Suprapubic skin (tissue), 4 donors: ENCODE data around the gene UNC93B1.

Source experiments
- EP300 ChIP-seq: sonication (generic); formaldehyde crosslinking; IDR thresholded peaks from one replicate; pipeline ENCODE4 v1.6.1; 2017; ENCODE audit warnings: antibody characterized with exemption
- POLR2A ChIP-seq, 2 donors: fragments of 450-650 bp; IDR thresholded peaks; one replicate each; pipeline ENCODE4 v1.6.1; 2017; ENCODE audit warnings: antibody characterized with exemption in 2 of 2, mild to moderate bottlenecking in 2 of 2, moderate library complexity in 2 of 2
- POLR2AphosphoS5 ChIP-seq, 3 donors: sonication (generic); formaldehyde crosslinking; IDR thresholded peaks; one replicate each; pipeline ENCODE4 v1.6.1; 2017; ENCODE audit warnings: antibody characterized with exemption in 3 of 3
- TF ChIP-seq, protein P1 (sequence below), 2 donors: fragments of 200-600 bp in 1 of 2; fragments of 450-650 bp in 1 of 2; sonication (generic) in 1 of 2; IDR thresholded peaks; one replicate each; pipeline ENCODE4 v1.5.1; 2016 to 2019; ENCODE audit warnings: antibody characterized with exemption in 2 of 2, mild to moderate bottlenecking in 1 of 2, moderate library complexity in 1 of 2

DNA sequence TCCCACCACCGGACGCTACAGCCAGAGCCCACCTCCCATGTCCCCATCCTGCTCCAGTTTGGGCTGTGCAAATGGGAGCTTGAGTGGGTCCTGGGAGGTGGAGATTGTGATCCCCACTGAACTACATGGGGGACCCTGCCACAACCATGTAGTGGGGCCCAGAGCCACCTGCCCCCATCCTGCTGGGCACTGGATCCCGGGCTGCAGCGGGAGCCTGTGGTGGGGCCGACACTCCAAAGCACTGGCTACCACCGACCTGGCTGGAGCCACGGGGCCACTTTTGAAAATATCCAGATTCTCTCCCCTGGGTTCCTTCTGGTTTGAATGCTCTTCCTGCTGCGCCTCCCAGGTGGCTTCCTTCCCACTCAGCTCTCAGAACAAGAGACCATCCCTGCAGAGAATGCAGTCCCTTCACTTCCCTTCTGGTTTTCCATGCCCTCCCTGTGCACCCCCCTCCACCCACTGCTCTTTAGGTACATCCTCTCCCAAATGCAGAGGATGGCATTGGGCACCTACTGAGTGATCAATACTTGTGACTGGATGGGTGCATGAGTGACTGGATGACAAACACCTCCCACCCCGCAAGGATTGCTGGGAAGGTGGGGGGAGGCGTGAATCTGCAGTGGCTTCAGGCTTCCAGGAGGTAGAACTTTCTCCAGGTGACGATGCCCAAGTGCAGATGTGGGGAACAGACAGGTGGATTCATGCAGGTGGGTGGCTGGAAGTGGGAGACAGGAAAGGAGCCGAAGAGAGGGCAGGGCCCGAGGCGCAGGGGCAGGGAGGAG, 846 bp upstream of the UNC93B1 start:
- TF ChIP-seq, protein P1, sequence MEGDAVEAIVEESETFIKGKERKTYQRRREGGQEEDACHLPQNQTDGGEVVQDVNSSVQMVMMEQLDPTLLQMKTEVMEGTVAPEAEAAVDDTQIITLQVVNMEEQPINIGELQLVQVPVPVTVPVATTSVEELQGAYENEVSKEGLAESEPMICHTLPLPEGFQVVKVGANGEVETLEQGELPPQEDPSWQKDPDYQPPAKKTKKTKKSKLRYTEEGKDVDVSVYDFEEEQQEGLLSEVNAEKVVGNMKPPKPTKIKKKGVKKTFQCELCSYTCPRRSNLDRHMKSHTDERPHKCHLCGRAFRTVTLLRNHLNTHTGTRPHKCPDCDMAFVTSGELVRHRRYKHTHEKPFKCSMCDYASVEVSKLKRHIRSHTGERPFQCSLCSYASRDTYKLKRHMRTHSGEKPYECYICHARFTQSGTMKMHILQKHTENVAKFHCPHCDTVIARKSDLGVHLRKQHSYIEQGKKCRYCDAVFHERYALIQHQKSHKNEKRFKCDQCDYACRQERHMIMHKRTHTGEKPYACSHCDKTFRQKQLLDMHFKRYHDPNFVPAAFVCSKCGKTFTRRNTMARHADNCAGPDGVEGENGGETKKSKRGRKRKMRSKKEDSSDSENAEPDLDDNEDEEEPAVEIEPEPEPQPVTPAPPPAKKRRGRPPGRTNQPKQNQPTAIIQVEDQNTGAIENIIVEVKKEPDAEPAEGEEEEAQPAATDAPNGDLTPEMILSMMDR (IDR thresholded peaks at IDR 0.05), result no peak
- no peak for TF ChIP-seq POLR2A (IDR thresholded peaks at IDR 0.05)
- no peak for TF ChIP-seq POLR2AphosphoS5 (IDR thresholded peaks at IDR 0.05)
- no peak for TF ChIP-seq EP300
